ENCODE results near the gene WWOX. TPM values are rescaled to one million over a fixed set of nuclear protein-coding genes. Genes with fewer than 3 reads are reported as not detected.

WWOX gene
- total RNA-seq, 2 donors from 2014 or later: 30.0 to 35.4 TPM

DNA sequence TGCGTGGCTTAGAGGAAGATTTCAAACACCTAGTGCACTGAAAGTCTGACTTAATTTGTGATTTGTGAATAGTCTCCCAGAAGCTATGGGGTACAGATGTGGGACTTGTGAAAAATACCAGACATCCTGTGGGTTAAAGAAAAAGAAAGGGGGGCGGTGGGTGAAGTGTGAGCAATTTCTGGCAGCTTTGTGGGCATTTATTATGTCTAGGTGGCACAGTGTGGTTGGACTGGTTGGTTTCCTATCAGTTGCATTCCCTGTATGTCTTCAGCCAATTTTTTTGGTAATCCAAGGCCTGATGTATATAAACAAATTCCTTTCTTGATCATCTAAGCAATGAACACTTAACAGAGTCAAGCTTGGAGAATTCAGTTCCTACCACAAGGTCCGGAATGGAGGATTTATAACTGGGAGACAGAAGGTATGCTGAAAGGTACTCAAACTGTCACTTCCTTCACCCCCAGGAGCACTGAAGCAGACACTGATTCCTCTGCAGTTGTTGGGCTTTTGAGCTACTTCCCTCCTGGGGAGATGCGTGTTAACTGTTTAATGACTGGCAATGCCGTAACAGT, 211.6 kb downstream of the WWOX start:
- no peaks in the 10 kb centered on the region for H3K36me3 Mint-ChIP-seq (ENCODE audit: low read depth)
- Histone ChIP-seq H3K36me3 (ENCODE audit: control insufficient read depth, insufficient read depth, low read length) (peaks cover 10% of the 10 kb centered on the region), H3K9ac (ENCODE audit: extremely low read depth, low read length, poor library complexity, severe bottlenecking) (no peak overlapping the region), H3K27me3 (ENCODE audit: control insufficient read depth, insufficient read depth, low read length, poor library complexity, severe bottlenecking) (no peaks in the 10 kb centered on the region), H3K4me3 (ENCODE audit: low read length) (peak overlapping the region; percentile 80), H3K4me1 (ENCODE audit: control insufficient read depth, insufficient read depth, low read length) (peaks cover 20% of the 10 kb centered on the region), H3K9me3 (ENCODE audit: control insufficient read depth, low read length) (no peaks in the 10 kb centered on the region), H3K27ac (ENCODE audit: low read depth, low read length) (no peak overlapping the region)
- TF ChIP-seq, protein P1, sequence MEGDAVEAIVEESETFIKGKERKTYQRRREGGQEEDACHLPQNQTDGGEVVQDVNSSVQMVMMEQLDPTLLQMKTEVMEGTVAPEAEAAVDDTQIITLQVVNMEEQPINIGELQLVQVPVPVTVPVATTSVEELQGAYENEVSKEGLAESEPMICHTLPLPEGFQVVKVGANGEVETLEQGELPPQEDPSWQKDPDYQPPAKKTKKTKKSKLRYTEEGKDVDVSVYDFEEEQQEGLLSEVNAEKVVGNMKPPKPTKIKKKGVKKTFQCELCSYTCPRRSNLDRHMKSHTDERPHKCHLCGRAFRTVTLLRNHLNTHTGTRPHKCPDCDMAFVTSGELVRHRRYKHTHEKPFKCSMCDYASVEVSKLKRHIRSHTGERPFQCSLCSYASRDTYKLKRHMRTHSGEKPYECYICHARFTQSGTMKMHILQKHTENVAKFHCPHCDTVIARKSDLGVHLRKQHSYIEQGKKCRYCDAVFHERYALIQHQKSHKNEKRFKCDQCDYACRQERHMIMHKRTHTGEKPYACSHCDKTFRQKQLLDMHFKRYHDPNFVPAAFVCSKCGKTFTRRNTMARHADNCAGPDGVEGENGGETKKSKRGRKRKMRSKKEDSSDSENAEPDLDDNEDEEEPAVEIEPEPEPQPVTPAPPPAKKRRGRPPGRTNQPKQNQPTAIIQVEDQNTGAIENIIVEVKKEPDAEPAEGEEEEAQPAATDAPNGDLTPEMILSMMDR (conservative IDR thresholded peaks at IDR 0.05): no peak
- H3K4me1 Mint-ChIP-seq: peaks cover 64% of the 10 kb centered on the region
- H3K27me3 Mint-ChIP-seq (ENCODE audit: insufficient read depth): peaks cover 4% of the 10 kb centered on the region
- no peak overlapping the region for H3K27ac Mint-ChIP-seq
- 35 to 41% methylated on average over 2 to 5 of the region's 5 CpGs for WGBS, 2 experiments (ENCODE audit: insufficient coverage in 1 of 2, insufficient read length in 1 of 2)
- DNase-seq: peak; percentile 71
- no peaks in the 10 kb centered on the region for H3K9me3 Mint-ChIP-seq
- peak overlapping the region; percentile 20 for H3K4me3 Mint-ChIP-seq

DNA sequence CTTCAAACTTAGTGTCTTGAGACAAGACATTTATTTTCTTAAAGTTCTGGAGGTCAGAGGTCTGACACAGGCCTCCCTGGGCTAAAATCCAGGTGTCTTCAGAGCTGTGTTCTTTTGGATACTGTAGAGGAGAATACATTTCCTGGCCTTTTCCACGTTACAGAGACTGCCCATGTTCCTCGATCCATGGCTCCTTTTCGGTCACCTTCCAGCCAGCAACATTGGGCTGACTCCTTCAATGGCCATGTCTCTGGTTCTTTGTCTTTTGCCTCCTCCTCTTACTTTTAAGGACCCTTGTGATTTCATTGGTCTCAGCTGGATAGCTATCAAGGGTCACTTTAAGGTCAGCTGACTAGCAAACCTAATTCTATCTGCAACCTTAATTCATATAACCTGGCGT, 212.4 kb downstream of the WWOX start:
- no peak overlapping the region for H3K27ac ChIP-seq (ENCODE audit: low read depth, low read length)

DNA sequence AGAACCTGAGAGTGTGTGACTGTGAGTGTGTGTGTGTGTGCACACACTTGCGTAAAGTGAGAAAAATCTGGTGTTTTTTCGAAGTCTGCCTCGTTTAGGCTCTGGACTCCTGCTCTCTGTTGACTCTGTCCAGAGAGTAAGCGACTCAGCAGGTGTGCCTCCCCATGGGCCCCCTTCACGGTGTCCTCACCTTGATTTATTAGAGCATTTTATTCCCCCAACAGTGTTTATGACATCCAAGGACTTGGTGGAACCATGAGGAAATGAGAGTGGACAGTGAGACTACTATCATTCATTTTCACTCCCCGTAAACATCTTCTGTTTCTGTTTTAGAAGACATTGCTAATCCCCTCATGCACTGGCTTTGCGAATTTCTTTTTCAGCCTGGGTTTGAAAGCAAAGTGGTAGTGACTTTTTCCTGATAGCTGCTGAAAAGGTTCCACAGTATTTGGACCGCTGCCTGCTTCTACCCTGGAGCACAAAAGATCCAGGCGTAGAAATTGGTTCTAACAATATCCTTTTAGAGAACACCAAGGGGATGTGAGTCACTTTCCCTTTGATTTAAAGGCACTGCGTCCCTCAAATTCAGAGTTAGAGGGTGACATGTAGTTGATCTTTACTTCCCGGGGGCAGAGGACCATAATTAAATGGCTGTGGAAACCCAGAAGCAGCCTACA, 218.2 kb downstream of the WWOX start:
- peaks cover 10% of the 10 kb centered on the region for H3K4me1 ChIP-seq (ENCODE audit: control insufficient read depth, insufficient read depth, low read length)
- H3K9me3 ChIP-seq (ENCODE audit: control insufficient read depth, low read length): no peaks in the 10 kb centered on the region
- TF ChIP-seq, protein P1 (conservative IDR thresholded peaks at IDR 0.05): no peak
- H3K27ac ChIP-seq (ENCODE audit: low read depth, low read length): no peak overlapping the region
- peaks cover 19% of the 10 kb centered on the region for H3K36me3 ChIP-seq (ENCODE audit: control insufficient read depth, insufficient read depth, low read length)
- Mint-ChIP-seq H3K36me3 (ENCODE audit: low read depth) (no peaks in the 10 kb centered on the region), H3K4me3 (no peak overlapping the region), H3K27me3 (ENCODE audit: insufficient read depth) (no peaks in the 10 kb centered on the region), H3K9me3 (no peaks in the 10 kb centered on the region), H3K4me1 (peaks cover 32% of the 10 kb centered on the region), H3K27ac (no peak overlapping the region)
- H3K4me3 ChIP-seq (ENCODE audit: low read length): no peak overlapping the region
- DNase-seq: no peak
- 78 to 89% methylated on average over 6 to 11 of the region's 11 CpGs for WGBS, 2 experiments (ENCODE audit: insufficient coverage in 1 of 2, insufficient read length in 1 of 2)
- H3K9ac ChIP-seq (ENCODE audit: extremely low read depth, low read length, poor library complexity, severe bottlenecking): no peak overlapping the region
- no peaks in the 10 kb centered on the region for H3K27me3 ChIP-seq (ENCODE audit: control insufficient read depth, insufficient read depth, low read length, poor library complexity, severe bottlenecking)

More for the DNA sequence above, 212.4 kb downstream of the WWOX start:
- Histone ChIP-seq H3K4me3 (ENCODE audit: low read length) (peak overlapping the region; percentile 80), H3K36me3 (ENCODE audit: control insufficient read depth, insufficient read depth, low read length) (peaks cover 10% of the 10 kb centered on the region), H3K4me1 (ENCODE audit: control insufficient read depth, insufficient read depth, low read length) (peaks cover 20% of the 10 kb centered on the region), H3K9ac (ENCODE audit: extremely low read depth, low read length, poor library complexity, severe bottlenecking) (no peak overlapping the region), H3K9me3 (ENCODE audit: control insufficient read depth, low read length) (no peaks in the 10 kb centered on the region), H3K27me3 (ENCODE audit: control insufficient read depth, insufficient read depth, low read length, poor library complexity, severe bottlenecking) (no peaks in the 10 kb centered on the region)
- no peaks in the 10 kb centered on the region for H3K9me3 Mint-ChIP-seq
- no peak overlapping the region for H3K4me3 Mint-ChIP-seq
- no peak overlapping the region for H3K27ac Mint-ChIP-seq
- H3K27me3 Mint-ChIP-seq (ENCODE audit: insufficient read depth): no peaks in the 10 kb centered on the region
- TF ChIP-seq, protein P1 (conservative IDR thresholded peaks at IDR 0.05): no peak
- WGBS, 2 experiments (ENCODE audit: insufficient coverage in 1 of 2, insufficient read length in 1 of 2): 69 to 70% methylated on average over 2 to 4 of the region's 4 CpGs
- DNase-seq: no peak
- peaks cover 59% of the 10 kb centered on the region for H3K4me1 Mint-ChIP-seq
- H3K36me3 Mint-ChIP-seq (ENCODE audit: low read depth): no peaks in the 10 kb centered on the region

All from endodermal cell (in vitro differentiated cells).